ENCODE results near the gene KIAA1755. TPM values are rescaled to one million over a fixed set of nuclear protein-coding genes. Genes with fewer than 3 reads are reported as not detected.

The KIAA1755 gene
- total RNA-seq, 2 experiments from 2014 or later, result not detected

DNA sequence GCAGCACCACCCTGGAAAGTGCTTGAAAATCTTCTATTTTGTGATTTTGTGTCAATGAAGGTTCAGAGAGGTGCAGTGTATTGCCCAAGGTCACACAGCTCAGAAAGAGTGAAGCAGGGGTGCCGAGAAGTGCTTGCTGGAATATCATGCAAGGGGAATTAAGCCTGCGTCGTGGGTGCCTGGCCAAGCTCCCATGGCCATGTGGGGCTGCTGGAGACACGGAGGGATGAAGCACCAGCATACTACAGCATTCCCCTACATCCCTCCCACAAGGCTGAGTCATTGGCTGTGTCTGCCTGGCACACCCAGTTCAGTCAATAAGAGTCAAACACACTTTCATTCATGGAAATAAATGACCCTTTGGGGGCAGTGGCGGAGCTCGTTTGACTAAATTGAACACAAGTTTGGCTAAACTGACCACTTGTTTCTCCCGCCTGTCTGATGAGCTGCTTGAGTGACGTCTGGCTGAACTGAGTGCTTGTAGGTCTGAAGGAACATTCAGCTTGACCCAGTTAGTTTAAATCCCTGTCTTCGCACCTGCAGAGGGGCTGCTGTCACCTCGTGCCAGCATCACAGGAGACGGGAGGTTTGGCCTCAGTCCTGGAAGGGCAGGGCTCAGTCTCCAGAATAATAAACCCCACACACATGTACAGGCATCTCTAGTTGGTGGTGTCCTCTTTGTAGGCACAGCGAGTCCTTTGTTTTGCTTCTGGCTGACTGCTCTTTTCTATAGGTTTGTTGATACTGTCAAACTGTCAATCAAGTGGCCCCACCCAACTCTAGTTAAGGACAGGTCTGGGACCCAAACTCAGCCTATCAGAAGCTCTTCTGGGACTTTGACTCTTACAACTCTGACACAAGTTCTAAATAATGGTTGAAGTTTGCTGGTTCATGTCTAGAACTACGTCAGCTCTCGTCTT is 87.0 kb downstream of the KIAA1755 start:
- Mint-ChIP-seq H3K4me3 (no peak overlapping the region), H3K27me3 (peaks cover 6% of the 10 kb centered on the region), H3K36me3 (no peaks in the 10 kb centered on the region), H3K9me3 (no peaks in the 10 kb centered on the region), H3K27ac (no peak overlapping the region), H3K4me1 (ENCODE audit: low read depth) (no peaks in the 10 kb centered on the region)
- intact Hi-C loops (cut with micrococcal nuclease), result no loop called here
- ChIA-PET CTCF (interaction anchor here (1.1 kb wide), 1 partner anchor 9 kb away, joined by 3 read pairs; no protein-coding TSS in a partner anchor), POLR2A (no interaction called here)
- DNase-seq, result no peak

GRCh38 chr20:38172408-38172807 is 88.1 kb downstream of the KIAA1755 start:
- H3K4me1 Mint-ChIP-seq (ENCODE audit: low read depth), result no peaks in the 10 kb centered on the region
- peaks cover under 1% of the 10 kb centered on the region for H3K27me3 Mint-ChIP-seq
- H3K4me3 Mint-ChIP-seq, result no peak overlapping the region
- intact Hi-C loops (cut with micrococcal nuclease), result no loop called here
- no peak for DNase-seq
- H3K27ac Mint-ChIP-seq, result no peak overlapping the region
- ChIA-PET POLR2A (no interaction called here), CTCF (interaction anchor here (1.1 kb wide), 1 partner anchor 8 kb away, joined by 3 read pairs; no protein-coding TSS in a partner anchor)
- H3K9me3 Mint-ChIP-seq, result no peaks in the 10 kb centered on the region
- H3K36me3 Mint-ChIP-seq, result no peaks in the 10 kb centered on the region

GRCh38 chr20:38171675-38172043 is 88.9 kb downstream of the KIAA1755 start:
- DNase-seq, result no peak
- intact Hi-C loops (cut with micrococcal nuclease), result no loop called here
- H3K9me3 Mint-ChIP-seq, result no peaks in the 10 kb centered on the region

GRCh38 chr20:38170826-38171674 is 89.5 kb downstream of the KIAA1755 start:
- H3K27me3 Mint-ChIP-seq, result peaks cover under 1% of the 10 kb centered on the region
- POLR2A ChIA-PET, result no interaction called here
- no peaks in the 10 kb centered on the region for H3K4me1 Mint-ChIP-seq (ENCODE audit: low read depth)
- no peak overlapping the region for H3K4me3 Mint-ChIP-seq
- CTCF ChIA-PET, result no interaction called here
- no peaks in the 10 kb centered on the region for H3K36me3 Mint-ChIP-seq
- DNase-seq, result no peak
- H3K27ac Mint-ChIP-seq, result no peak overlapping the region
- intact Hi-C loops (cut with micrococcal nuclease), result no loop called here
- H3K9me3 Mint-ChIP-seq, result no peaks in the 10 kb centered on the region

More at GRCh38 chr20:38171675-38172043, 88.9 kb downstream of the KIAA1755 start:
- H3K4me3 Mint-ChIP-seq, result no peak overlapping the region
- H3K27ac Mint-ChIP-seq, result no peak overlapping the region
- H3K36me3 Mint-ChIP-seq, result no peaks in the 10 kb centered on the region
- H3K4me1 Mint-ChIP-seq (ENCODE audit: low read depth), result no peaks in the 10 kb centered on the region
- CTCF ChIA-PET, result no interaction called here
- no peaks in the 10 kb centered on the region for H3K27me3 Mint-ChIP-seq
- POLR2A ChIA-PET, result no interaction called here

DNA sequence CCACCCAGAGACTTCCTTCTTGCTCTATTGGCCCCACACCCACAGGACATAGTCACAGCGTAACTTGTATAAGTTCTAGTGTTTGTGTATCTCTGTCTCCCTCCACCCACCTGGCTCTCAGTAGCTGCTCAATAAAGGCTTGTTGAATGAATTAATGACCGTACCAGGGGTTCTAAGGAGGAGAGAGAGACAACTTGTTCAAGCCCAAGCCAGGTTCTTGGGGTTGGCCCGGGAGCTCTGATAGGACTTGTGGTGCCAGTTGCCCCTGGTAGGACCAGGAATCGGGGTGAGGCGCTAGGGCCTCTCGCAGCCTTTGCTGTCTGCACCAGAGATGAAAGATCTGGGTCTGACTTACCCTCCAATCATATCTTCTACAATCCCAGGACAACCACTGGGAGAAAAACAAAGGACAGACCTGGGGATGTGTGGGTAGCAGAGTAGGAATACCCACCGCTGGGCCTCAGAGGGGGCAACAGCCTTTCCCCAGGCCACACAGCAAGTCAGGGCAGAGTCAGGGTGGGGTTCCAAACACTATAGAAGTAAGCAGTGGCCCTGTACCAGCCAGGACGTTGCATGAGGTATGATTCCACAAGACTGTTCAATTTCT is 90.2 kb downstream of the KIAA1755 start:
- Mint-ChIP-seq H3K36me3 (no peaks in the 10 kb centered on the region), H3K4me1 (ENCODE audit: low read depth) (peaks cover 5% of the 10 kb centered on the region), H3K27me3 (peaks cover 7% of the 10 kb centered on the region), H3K27ac (no peak overlapping the region), H3K9me3 (no peaks in the 10 kb centered on the region), H3K4me3 (no peak overlapping the region)
- ChIA-PET POLR2A (no interaction called here), CTCF (no interaction called here)
- DNase-seq, result no peak
- intact Hi-C loops (cut with micrococcal nuclease), result no loop called here

- no peaks in the 10 kb centered on the region for H3K9me3 Mint-ChIP-seq
- POLR2A ChIA-PET, result no interaction called here
These were observed 90.8 kb downstream of the KIAA1755 start for GRCh38 chr20:38169636-38170193.

DNA sequence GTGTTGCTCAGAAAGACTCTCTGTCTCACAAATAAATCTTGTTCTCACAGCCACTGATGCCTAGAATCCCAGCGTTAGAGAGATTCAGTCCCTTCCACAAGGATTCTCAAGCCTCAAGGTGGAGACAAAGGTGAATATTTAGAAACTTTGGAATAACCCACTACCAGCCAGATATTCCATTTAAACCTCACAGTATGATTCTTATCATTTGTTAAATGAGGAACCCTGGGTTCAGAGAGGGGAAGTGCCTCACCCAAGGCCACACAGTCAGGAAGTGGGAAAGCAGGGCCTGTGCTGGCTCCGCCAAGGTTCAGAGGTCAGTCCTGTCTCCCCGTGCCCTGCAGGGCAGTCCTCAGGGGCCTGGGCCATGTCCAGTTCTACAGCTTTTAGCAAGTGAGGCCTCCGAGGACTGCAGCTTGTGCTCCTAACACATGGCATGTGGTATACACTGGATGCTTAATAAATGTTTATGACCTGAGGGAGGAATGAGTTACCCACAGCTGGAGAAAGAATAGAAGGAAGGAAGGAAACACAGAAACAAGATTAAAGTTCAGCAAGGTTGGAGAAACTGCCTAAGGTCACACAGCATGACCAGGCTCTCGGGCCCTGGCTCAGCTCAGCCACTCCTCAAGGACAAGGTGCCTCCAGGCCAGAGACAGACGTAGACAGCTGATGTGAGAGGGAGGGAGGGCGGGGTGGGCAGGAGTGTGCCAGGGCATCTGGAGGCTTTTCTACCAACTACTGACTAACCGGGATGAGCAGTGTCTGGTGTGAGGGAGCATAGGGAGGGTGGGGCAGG is 91.5 kb downstream of the KIAA1755 start:
- intact Hi-C loops (cut with micrococcal nuclease), result loop anchor here (5.0 to 10.0 kb wide), 2 partner anchors 97 to 264 kb away; partner anchors contain the start of gene VSTM2L
- POLR2A ChIA-PET, result no interaction called here
- CTCF ChIA-PET, result interaction anchor here (3.0 to 3.1 kb wide), 2 partner anchors 96 to 110 kb away, joined by 14 to 21 read pairs; no protein-coding TSS in a partner anchor
- DNase-seq, result no peak
- Mint-ChIP-seq H3K27ac (no peak overlapping the region), H3K9me3 (no peaks in the 10 kb centered on the region), H3K4me1 (ENCODE audit: low read depth) (peaks cover 5% of the 10 kb centered on the region), H3K36me3 (no peaks in the 10 kb centered on the region), H3K27me3 (peaks cover 15% of the 10 kb centered on the region), H3K4me3 (no peak overlapping the region)

More at GRCh38 chr20:38169636-38170193, 90.8 kb downstream of the KIAA1755 start:
- CTCF ChIA-PET, result no interaction called here
- H3K4me3 Mint-ChIP-seq, result no peak overlapping the region
- H3K4me1 Mint-ChIP-seq (ENCODE audit: low read depth), result peaks cover 5% of the 10 kb centered on the region
- no peaks in the 10 kb centered on the region for H3K36me3 Mint-ChIP-seq
- no peak for DNase-seq
- peaks cover 10% of the 10 kb centered on the region for H3K27me3 Mint-ChIP-seq
- intact Hi-C loops (cut with micrococcal nuclease), result loop anchor here (5.0 to 10.0 kb wide), 2 partner anchors 97 to 265 kb away; partner anchors contain the start of gene VSTM2L
- no peak overlapping the region for H3K27ac Mint-ChIP-seq

DNA sequence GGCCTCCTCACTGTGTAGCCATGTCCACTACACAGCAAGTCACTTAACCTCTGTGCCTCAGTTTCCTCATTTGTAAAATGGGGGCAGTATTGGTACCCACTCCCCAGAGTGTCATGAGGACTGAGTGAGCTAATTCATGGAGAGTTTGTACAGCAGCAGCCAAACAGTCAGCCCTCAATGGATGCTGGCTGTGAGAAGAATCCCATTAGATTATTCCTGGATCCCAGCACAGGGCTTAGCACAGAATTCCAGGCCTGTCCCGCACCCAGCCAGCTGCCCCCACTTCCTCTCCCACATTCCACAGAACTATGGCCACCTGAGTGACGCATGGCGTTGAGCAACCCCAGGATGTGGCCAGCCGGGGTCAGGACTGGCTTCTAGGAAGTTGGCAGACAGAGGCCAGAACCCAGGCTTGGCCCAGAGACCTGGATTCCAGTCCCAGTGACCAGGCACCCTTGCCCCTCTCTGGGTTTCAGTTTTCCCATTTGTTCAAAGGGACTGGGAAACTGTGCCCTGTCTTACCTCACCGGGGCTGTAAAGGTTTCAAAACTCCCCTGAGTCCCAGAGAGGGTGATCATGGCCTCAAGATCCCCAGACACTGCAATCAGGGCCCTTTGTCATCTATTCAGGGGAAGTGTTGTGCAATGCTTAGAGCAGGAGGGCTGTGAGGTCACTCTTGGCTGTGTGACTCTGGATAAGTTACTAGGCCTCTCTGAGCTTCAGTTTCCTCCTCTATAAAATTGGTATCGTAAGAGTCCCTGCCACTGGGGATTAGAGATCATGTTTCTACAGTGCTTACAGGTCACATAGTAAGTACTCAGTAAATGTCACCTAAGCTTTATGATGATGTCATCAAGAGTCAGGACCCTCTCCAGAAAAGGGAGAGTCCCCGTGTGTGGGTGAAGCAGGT is 92.4 kb downstream of the KIAA1755 start:
- Mint-ChIP-seq H3K9me3 (no peaks in the 10 kb centered on the region), H3K4me1 (ENCODE audit: low read depth) (peaks cover 5% of the 10 kb centered on the region), H3K27me3 (peaks cover 21% of the 10 kb centered on the region), H3K36me3 (no peaks in the 10 kb centered on the region), H3K27ac (no peak overlapping the region), H3K4me3 (no peak overlapping the region)
- no peak for DNase-seq
- ChIA-PET POLR2A (no interaction called here), CTCF (interaction anchor here (0.6 to 3.1 kb wide), 4 partner anchors 53 to 553 kb away, joined by 3 to 21 read pairs (median 9); no protein-coding TSS in a partner anchor)
- intact Hi-C loops (cut with micrococcal nuclease), result loop anchor here (5.0 to 10.0 kb wide), 2 partner anchors 96 to 263 kb away; partner anchors contain the start of gene VSTM2L

- no peak for DNase-seq
- Mint-ChIP-seq H3K27me3 (peaks cover 24% of the 10 kb centered on the region), H3K4me1 (ENCODE audit: low read depth) (peaks cover 5% of the 10 kb centered on the region), H3K27ac (no peak overlapping the region), H3K9me3 (no peaks in the 10 kb centered on the region), H3K36me3 (no peaks in the 10 kb centered on the region), H3K4me3 (no peak overlapping the region)
- ChIA-PET CTCF (interaction anchor here (0.6 to 3.1 kb wide), 5 partner anchors 54 to 552 kb away, joined by 3 to 21 read pairs (median 4); no protein-coding TSS in a partner anchor), POLR2A (no interaction called here)
- intact Hi-C loops (cut with micrococcal nuclease), result loop anchor here (5.0 to 10.0 kb wide), 2 partner anchors 95 to 263 kb away; partner anchors contain the start of gene VSTM2L
These were observed 93.1 kb downstream of the KIAA1755 start for GRCh38 chr20:38167328-38167850.

DNA sequence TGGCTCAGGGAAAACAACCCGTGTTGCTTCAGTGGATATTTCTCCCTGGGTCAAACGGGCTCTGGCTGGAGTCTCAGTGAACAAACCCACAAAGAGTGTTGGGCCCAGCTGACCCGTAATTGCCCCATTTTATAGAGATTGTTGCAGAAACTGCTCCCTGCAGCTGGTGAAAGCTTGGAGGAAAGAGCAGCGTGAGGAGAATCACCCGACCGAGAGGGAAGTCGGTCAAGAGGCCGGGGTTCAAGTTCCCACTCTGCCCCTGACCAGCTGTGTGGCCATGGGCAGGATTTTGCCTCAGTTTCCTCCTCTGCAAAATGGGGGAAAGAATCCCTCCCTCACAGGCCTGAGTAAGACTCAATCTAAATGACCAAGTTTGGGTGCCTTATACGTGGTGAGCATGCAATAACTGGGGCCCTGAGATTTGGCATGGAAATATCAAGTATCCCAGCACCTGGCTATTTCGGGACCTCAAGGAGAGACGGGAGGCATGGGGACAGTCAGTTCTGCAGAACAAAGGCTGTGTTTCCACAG is 93.8 kb downstream of the KIAA1755 start:
- Mint-ChIP-seq H3K4me1 (ENCODE audit: low read depth) (peaks cover 5% of the 10 kb centered on the region), H3K27ac (no peak overlapping the region), H3K36me3 (no peaks in the 10 kb centered on the region), H3K27me3 (peaks cover 24% of the 10 kb centered on the region), H3K4me3 (no peak overlapping the region), H3K9me3 (no peaks in the 10 kb centered on the region)
- no peak for DNase-seq
- CTCF ChIA-PET, result interaction anchor here (0.7 to 3.1 kb wide), 7 partner anchors 40 to 546 kb away, joined by 3 to 21 read pairs (median 3); no protein-coding TSS in a partner anchor
- POLR2A ChIA-PET, result interaction anchor here (0.6 kb wide), 1 partner anchor 658 kb away, joined by 3 read pairs; no protein-coding TSS in a partner anchor
- intact Hi-C loops (cut with micrococcal nuclease), result loop anchor here (5.0 to 10.0 kb wide), 2 partner anchors 94 to 262 kb away; partner anchors contain the start of gene VSTM2L

All from activated CD4-positive, alpha-beta memory T cell treated with anti-CD3 and anti-CD28 coated beads for 36 hours (primary cell).